Hepatocyte (in vitro differentiated cells): ENCODE data around the gene REX1BD.

ENCODE experiments used
- CTCF ChIP-seq: fragments of 200-600 bp; sonication (generic); IDR thresholded peaks from 2 replicates; pipeline ENCODE4 v1.5.1; 2016; ENCODE audit warnings: antibody characterized with exemption, mild to moderate bottlenecking; ENCODE audit not compliant: poor library complexity
- EZH2phosphoT487 ChIP-seq: fragments of 200-600 bp; sonication (generic); IDR thresholded peaks from one replicate; pipeline ENCODE4 v1.6.1; 2018; ENCODE audit warnings: antibody characterized with exemption, mild to moderate bottlenecking, low read depth, moderate library complexity; ENCODE audit not compliant: unreplicated experiment, severe bottlenecking

- TF ChIP-seq CTCF: no peak
- no peak for TF ChIP-seq EZH2phosphoT487
These were observed 46.2 kb downstream of the REX1BD start for GRCh38 chr19:18634612-18635297.
